ENCODE measurements around the gene GPR89A.
"Not testable (repeated sequence)": the region's sequence is repeated elsewhere in the genome, so short reads cannot be mapped to it uniquely, and the experiment has no call there.

GRCh38 chr1:145620073-145620472 is 12.3 kb downstream of the GPR89A start:
- TF ChIP-seq EZH2 (IDR thresholded peaks at IDR 0.05; ENCODE audit: borderline replicate concordance, low read length); CTCF (IDR thresholded peaks at IDR 0.05; ENCODE audit: low read length): not testable (repeated sequence)

Data from OCI-LY1 (cell line).